Uterus (tissue), 4 donors: ENCODE measurements around the gene NCOA1. TPM values are rescaled to one million over a fixed set of nuclear protein-coding genes. Genes with fewer than 3 reads are reported as not detected.
A peak's percentile ranks its signal among the peaks of the same experiment; 100 is the strongest.

ENCODE experiments used
- DNase-seq, 2 donors: peaks; one replicate each; pipeline ENCODE4 v3.0.0-alpha.2; 2019 to 2020
- H3K27ac ChIP-seq, 2 donors: fragments of 200-600 bp; sonication (generic); 1 replicate in 1 of 2; 2 replicates in 1 of 2; pipeline ENCODE4 v1.5.1; 2016 to 2018
- H3K27me3 ChIP-seq, 2 donors: fragments of 200-600 bp; sonication (generic); one replicate each; pipeline ENCODE4 v1.5.1; 2018 to 2019; ENCODE audit warnings: control low read depth in 1 of 2
- H3K36me3 ChIP-seq, 2 donors: fragments of 200-600 bp; sonication (generic); one replicate each; pipeline ENCODE4 v1.5.1; 2019; ENCODE audit warnings: control low read depth in 1 of 2
- H3K4me1 ChIP-seq, 2 donors: fragments of 200-600 bp; sonication (generic); one replicate each; pipeline ENCODE4 v1.5.1; 2018 to 2019; ENCODE audit warnings: control low read depth in 1 of 2
- H3K4me3 ChIP-seq, 2 donors: fragments of 200-600 bp; sonication (generic); 1 replicate in 1 of 2; 2 replicates in 1 of 2; pipeline ENCODE4 v1.5.1; 2018 to 2019; ENCODE audit warnings: mild to moderate bottlenecking in 1 of 2
- H3K9me3 ChIP-seq, 2 donors: fragments of 200-600 bp; sonication (generic); one replicate each; pipeline ENCODE4 v1.5.1; 2019; ENCODE audit warnings: control low read depth in 1 of 2
- POLR2A ChIP-seq, 2 donors: fragments of 450-650 bp; IDR thresholded peaks; one replicate each; pipeline ENCODE4 v1.6.1; 2016; ENCODE audit warnings: antibody characterized with exemption in 2 of 2, mild to moderate bottlenecking in 1 of 2, moderate library complexity in 1 of 2
- intact Hi-C: fragments of 100-400 bp; cut with DNase I; formaldehyde crosslinking; loops from one replicate; pipeline ENCODE4 v1.15.1; 2023; ENCODE audit warnings: low total_unique reads
- small RNA-seq: library from RNA; depleted of rRNA; stranded (forward); fragments of <200 nt; gene quantifications from one replicate; pipeline ENCODE3, GENCODE V24; 2016
- total RNA-seq, 4 donors: library from RNA; depleted of rRNA in 3 of 4; stranded (reverse); fragments of >200 nt in 3 of 4; gene quantifications; one replicate each; pipeline versions ENCODE4 v1.1.0 to v1.2.4, GENCODE V29; 2014 to 2023
- TF ChIP-seq, protein P1 (sequence below), 4 experiments: fragments of 200-600 bp in 2 of 4; fragments of 450-650 bp in 2 of 4; sonication (generic) in 2 of 4; IDR thresholded peaks; one replicate each; pipeline ENCODE4 v1.5.1; 2016 to 2019; ENCODE audit warnings: antibody characterized with exemption in 4 of 4, mild to moderate bottlenecking in 2 of 4, moderate library complexity in 1 of 4
- donor health status: DM: yes; HTN: yes; CAD: no.

The NCOA1 gene
- total RNA-seq, 4 donors from 2014 or later, result 38.7 to 88.5 (median 62.0) TPM

GRCh38 chr2:24818721-24819167, 327.7 kb downstream of the NCOA1 start:
- Histone ChIP-seq H3K4me1 (no peaks in the 10 kb centered on the region), H3K9me3 (no peaks in the 10 kb centered on the region), H3K27ac (no peak overlapping the region), H3K36me3 (no peaks in the 10 kb centered on the region), H3K4me3 (no peak overlapping the region), H3K27me3 (no peaks in the 10 kb centered on the region)
- no peak for TF ChIP-seq POLR2A (IDR thresholded peaks at IDR 0.05)
- TF ChIP-seq, protein P1, sequence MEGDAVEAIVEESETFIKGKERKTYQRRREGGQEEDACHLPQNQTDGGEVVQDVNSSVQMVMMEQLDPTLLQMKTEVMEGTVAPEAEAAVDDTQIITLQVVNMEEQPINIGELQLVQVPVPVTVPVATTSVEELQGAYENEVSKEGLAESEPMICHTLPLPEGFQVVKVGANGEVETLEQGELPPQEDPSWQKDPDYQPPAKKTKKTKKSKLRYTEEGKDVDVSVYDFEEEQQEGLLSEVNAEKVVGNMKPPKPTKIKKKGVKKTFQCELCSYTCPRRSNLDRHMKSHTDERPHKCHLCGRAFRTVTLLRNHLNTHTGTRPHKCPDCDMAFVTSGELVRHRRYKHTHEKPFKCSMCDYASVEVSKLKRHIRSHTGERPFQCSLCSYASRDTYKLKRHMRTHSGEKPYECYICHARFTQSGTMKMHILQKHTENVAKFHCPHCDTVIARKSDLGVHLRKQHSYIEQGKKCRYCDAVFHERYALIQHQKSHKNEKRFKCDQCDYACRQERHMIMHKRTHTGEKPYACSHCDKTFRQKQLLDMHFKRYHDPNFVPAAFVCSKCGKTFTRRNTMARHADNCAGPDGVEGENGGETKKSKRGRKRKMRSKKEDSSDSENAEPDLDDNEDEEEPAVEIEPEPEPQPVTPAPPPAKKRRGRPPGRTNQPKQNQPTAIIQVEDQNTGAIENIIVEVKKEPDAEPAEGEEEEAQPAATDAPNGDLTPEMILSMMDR (IDR thresholded peaks at IDR 0.05), result no peak
- intact Hi-C loops, result no loop called here
- peak in 1 of 2 donors; percentile 7 for DNase-seq

DNA sequence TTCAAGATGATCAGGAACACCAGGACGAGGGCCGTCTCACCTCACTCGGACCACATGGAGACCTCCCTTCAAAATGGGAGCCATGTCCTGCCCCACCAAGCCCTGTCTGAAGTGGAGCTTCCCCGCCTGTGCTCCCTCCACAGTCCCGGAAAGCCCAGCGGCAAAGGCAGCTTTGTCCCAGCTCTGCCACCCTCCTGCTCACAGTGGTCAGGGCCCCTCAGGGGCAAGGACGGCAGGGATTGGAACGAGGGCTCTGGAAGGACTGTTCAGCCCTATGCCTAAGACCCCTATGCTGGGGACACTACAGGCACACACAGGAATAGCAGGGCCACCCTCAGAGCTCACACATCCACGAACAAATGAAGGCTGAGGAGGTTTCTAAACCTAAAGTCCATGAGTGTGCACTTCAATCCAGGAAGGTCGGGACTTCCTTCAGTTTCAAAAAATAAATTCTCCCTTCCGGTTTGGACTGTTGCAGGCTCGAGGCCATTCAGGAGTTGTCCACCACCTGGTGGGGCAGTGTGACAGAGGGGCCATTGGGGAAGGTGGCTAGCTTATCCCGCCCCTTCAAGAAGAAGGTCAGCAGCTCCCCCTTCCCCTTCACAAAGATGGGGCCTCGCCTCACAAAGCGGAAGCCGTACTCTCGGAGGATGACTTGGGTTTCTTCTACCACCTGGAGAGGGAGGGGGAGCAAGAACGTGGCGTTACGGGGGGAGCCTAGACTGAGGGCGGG, 328.6 kb downstream of the NCOA1 start:
- intact Hi-C loops, result no loop called here
- no peaks in the 10 kb centered on the region for H3K27me3 ChIP-seq
- DNase-seq, result peak in 1 of 2 donors; percentile 12

DNA sequence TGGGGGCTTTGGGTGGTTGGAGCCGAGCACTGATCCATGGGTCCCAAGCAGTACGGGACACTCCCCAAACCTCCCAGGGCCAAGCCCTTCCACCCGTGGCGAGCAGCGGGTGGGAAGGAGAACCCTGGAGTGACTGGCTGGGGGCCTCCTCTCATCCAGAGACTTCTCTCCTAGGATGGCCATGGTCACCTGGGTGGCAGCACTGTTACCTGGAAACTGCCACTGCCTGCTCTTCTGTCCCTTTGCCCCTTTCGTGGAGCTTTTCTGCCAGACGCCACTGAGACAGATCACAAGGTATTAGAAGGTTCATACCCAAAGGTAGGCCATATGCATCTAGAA, 329.1 kb downstream of the NCOA1 start:
- H3K36me3 ChIP-seq, result no peaks in the 10 kb centered on the region
- DNase-seq, result no peak
- no peaks in the 10 kb centered on the region for H3K27me3 ChIP-seq
- H3K27ac ChIP-seq, result no peak overlapping the region
- intact Hi-C loops, result no loop called here
- no peaks in the 10 kb centered on the region for H3K9me3 ChIP-seq
- TF ChIP-seq POLR2A (IDR thresholded peaks at IDR 0.05), result no peak
- TF ChIP-seq, protein P1 (IDR thresholded peaks at IDR 0.05), result no peak
- H3K4me1 ChIP-seq, result no peaks in the 10 kb centered on the region
- H3K4me3 ChIP-seq, result no peak overlapping the region

More for the DNA sequence above, 328.6 kb downstream of the NCOA1 start:
- TF ChIP-seq POLR2A (IDR thresholded peaks at IDR 0.05), result no peak
- TF ChIP-seq, protein P1 (IDR thresholded peaks at IDR 0.05), result no peak
- Histone ChIP-seq H3K4me3 (no peak overlapping the region), H3K36me3 (no peaks in the 10 kb centered on the region), H3K27ac (no peak overlapping the region), H3K4me1 (no peaks in the 10 kb centered on the region), H3K9me3 (no peaks in the 10 kb centered on the region)

Small RNA genes lying within 50 kb of the gene (small RNA-seq; reads per million reads assigned to genes)
- gene RNA5SP88 (not detected), gene RNU6-936P (not detected)

Other genes starting within 250 kb of the NCOA1 start
- 10 to 100 TPM; 11.0 to 71.9 (median 56.2) TPM for gene ITSN2, start 130.7 kb upstream of the NCOA1 start, total RNA-seq